Measurements from ENCODE around the gene FCHO2.

The FCHO2 gene

DNA sequence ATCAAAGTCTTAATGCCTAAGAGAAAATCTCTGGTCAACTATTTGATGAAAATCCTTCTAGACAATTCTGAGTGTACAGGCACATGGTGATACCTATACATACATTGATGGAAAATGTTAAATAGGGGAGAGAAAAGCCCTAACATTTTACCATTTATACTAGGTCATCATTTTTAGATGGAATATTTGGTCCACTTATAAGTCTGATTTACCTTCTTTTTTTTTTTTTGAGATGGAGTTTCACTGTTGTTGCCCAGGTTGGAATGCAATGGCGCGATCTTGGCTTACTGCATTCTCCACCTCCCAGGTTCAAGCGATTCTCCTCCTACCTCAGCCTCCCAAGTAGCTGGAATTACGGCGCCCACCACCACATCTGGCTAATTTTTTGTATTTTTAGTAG lies 81.7 kb downstream of the FCHO2 start:
- H3K4me2 ChIP-seq (ENCODE audit: low read length) = no peak overlapping the region
- TF ChIP-seq, protein P1, sequence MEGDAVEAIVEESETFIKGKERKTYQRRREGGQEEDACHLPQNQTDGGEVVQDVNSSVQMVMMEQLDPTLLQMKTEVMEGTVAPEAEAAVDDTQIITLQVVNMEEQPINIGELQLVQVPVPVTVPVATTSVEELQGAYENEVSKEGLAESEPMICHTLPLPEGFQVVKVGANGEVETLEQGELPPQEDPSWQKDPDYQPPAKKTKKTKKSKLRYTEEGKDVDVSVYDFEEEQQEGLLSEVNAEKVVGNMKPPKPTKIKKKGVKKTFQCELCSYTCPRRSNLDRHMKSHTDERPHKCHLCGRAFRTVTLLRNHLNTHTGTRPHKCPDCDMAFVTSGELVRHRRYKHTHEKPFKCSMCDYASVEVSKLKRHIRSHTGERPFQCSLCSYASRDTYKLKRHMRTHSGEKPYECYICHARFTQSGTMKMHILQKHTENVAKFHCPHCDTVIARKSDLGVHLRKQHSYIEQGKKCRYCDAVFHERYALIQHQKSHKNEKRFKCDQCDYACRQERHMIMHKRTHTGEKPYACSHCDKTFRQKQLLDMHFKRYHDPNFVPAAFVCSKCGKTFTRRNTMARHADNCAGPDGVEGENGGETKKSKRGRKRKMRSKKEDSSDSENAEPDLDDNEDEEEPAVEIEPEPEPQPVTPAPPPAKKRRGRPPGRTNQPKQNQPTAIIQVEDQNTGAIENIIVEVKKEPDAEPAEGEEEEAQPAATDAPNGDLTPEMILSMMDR (IDR thresholded peaks at IDR 0.05; ENCODE audit: low read depth, low read length, poor library complexity, severe bottlenecking) = no peak
- no peak for TF ChIP-seq EZH2phosphoT487 (IDR thresholded peaks at IDR 0.05; ENCODE audit: borderline replicate concordance, low read length)
- no peak overlapping the region for H3K4me3 ChIP-seq (ENCODE audit: low read length)
- no peaks in the 10 kb centered on the region for H3F3A ChIP-seq (ENCODE audit: control insufficient read depth, insufficient read depth)
- no peaks in the 10 kb centered on the region for H3K27me3 ChIP-seq (ENCODE audit: control insufficient read depth, low read length)
- no peaks in the 10 kb centered on the region for H4K20me1 ChIP-seq (ENCODE audit: control insufficient read depth, insufficient read depth, low read depth, low read length)
- H3K4me1 ChIP-seq (ENCODE audit: control insufficient read depth, low read length) = peaks cover 6% of the 10 kb centered on the region
- no peaks in the 10 kb centered on the region for H3K79me2 ChIP-seq (ENCODE audit: control insufficient read depth, low read length)
- no peaks in the 10 kb centered on the region for H3K36me3 ChIP-seq (ENCODE audit: control insufficient read depth, low read length)
- no peak overlapping the region for H3K27ac ChIP-seq (ENCODE audit: low read depth, low read length)
- H3K9me2 ChIP-seq (replicated peaks; ENCODE audit: control insufficient read depth, low read length) = no peaks in the 10 kb centered on the region
- H3K9me3 ChIP-seq (ENCODE audit: control insufficient read depth, insufficient read depth, low read length) = no peaks in the 10 kb centered on the region

DNA sequence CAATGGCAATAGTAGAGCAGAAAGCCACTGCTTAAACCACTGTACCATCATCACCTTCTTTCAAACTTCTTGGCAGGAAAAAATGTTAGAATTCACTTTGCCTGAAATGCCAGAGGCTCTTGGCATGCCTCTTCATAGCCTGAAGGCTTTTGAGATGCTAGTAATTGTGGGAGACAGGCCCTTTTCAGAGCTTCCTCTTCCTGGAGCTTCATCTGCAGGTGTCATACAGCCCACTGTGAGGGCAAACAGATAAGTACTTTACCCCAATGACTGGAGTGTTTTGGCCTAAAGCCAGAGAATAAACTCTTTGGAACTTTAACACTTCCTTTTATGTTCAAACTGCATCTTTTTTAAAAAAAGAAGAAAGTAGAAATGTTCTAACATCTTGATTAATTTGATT lies 83.2 kb downstream of the FCHO2 start:
- no peaks in the 10 kb centered on the region for H4K20me1 ChIP-seq (ENCODE audit: control insufficient read depth, insufficient read depth, low read depth, low read length)
- H3K9me3 ChIP-seq (ENCODE audit: control insufficient read depth, insufficient read depth, low read length) = no peaks in the 10 kb centered on the region
- no peaks in the 10 kb centered on the region for H3K9me2 ChIP-seq (replicated peaks; ENCODE audit: control insufficient read depth, low read length)
- H3F3A ChIP-seq (ENCODE audit: control insufficient read depth, insufficient read depth) = no peaks in the 10 kb centered on the region
- TF ChIP-seq, protein P1 (IDR thresholded peaks at IDR 0.05; ENCODE audit: low read depth, low read length, poor library complexity, severe bottlenecking) = no peak
- TF ChIP-seq EZH2phosphoT487 (IDR thresholded peaks at IDR 0.05; ENCODE audit: borderline replicate concordance, low read length) = no peak
- no peaks in the 10 kb centered on the region for H3K79me2 ChIP-seq (ENCODE audit: control insufficient read depth, low read length)
- no peak overlapping the region for H3K4me3 ChIP-seq (ENCODE audit: low read length)
- no peaks in the 10 kb centered on the region for H3K27me3 ChIP-seq (ENCODE audit: control insufficient read depth, low read length)
- H3K27ac ChIP-seq (ENCODE audit: low read depth, low read length) = no peak overlapping the region
- no peak overlapping the region for H3K4me2 ChIP-seq (ENCODE audit: low read length)
- peaks cover 6% of the 10 kb centered on the region for H3K4me1 ChIP-seq (ENCODE audit: control insufficient read depth, low read length)
- no peaks in the 10 kb centered on the region for H3K36me3 ChIP-seq (ENCODE audit: control insufficient read depth, low read length)

DNA sequence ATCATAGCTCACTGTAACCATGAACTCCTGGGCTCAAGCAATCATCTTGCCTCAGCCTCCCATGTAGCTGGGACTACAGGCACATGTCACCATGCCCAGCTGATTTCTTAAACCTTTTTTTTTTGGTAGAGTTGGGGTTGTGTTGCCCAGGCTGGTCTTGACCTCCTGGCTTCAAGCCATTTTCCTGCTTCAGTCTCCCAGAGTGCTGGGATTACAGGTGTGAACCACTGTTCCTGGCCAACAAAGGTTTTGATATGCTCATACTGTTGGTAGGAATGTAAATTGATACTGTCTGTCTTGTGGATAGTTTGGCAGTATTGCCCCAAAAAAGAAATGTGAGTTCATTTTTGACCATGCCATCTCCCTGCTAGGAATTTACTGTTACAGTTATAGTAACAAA lies 87.2 kb downstream of the FCHO2 start:
- Histone ChIP-seq H4K20me1 (ENCODE audit: control insufficient read depth, insufficient read depth, low read depth, low read length) (no peaks in the 10 kb centered on the region), H3K4me2 (ENCODE audit: low read length) (no peak overlapping the region), H3K27me3 (ENCODE audit: control insufficient read depth, low read length) (no peaks in the 10 kb centered on the region), H3K9me3 (ENCODE audit: control insufficient read depth, insufficient read depth, low read length) (0 out of 2 replicates have a peak, but pooled peaks cover 2% of the 10 kb centered on the region), H3K27ac (ENCODE audit: low read depth, low read length) (no peak overlapping the region), H3K4me1 (ENCODE audit: control insufficient read depth, low read length) (peaks cover 6% of the 10 kb centered on the region), H3K4me3 (ENCODE audit: low read length) (no peak overlapping the region), H3F3A (ENCODE audit: control insufficient read depth, insufficient read depth) (no peaks in the 10 kb centered on the region), H3K79me2 (ENCODE audit: control insufficient read depth, low read length) (no peaks in the 10 kb centered on the region), H3K9me2 (replicated peaks; ENCODE audit: control insufficient read depth, low read length) (no peaks in the 10 kb centered on the region), H3K36me3 (ENCODE audit: control insufficient read depth, low read length) (no peaks in the 10 kb centered on the region)
- TF ChIP-seq EZH2phosphoT487 (IDR thresholded peaks at IDR 0.05; ENCODE audit: borderline replicate concordance, low read length) = no peak
- TF ChIP-seq, protein P1 (IDR thresholded peaks at IDR 0.05; ENCODE audit: low read depth, low read length, poor library complexity, severe bottlenecking) = no peak

Measured in DOHH2 (cell line).